HepG2 (cell line): ENCODE results near the gene PLEKHG2.

Experiments
- CTCF ChIP-seq: sonication (generic); formaldehyde crosslinking; IDR thresholded peaks from 2 replicates; pipeline ENCODE4 v1.5.0; 2020; ENCODE audit warnings: mild to moderate bottlenecking, missing genetic modification reagents, moderate library complexity
- EP300 ChIP-seq, 3 experiments: sonication (generic) in 1 of 3; formaldehyde crosslinking in 1 of 3; IDR thresholded peaks; 2 replicates each; pipeline versions ENCODE4 v1.5.1 to v1.6.1; 2011 to 2020; ENCODE audit warnings: low read depth in 2 of 3, low read length in 2 of 3, borderline replicate concordance in 1 of 3, improper control_type of control experiment in 1 of 3, mild to moderate bottlenecking in 1 of 3, missing genetic modification reagents in 1 of 3, moderate library complexity in 1 of 3
- NFRKB ChIP-seq: fragments of 450-650 bp; IDR thresholded peaks from 2 replicates; pipeline ENCODE4 v1.6.1; 2017
- POLR2A ChIP-seq, 2 experiments: IDR thresholded peaks; 2 replicates each; pipeline ENCODE4 v1.6.1; 2011; ENCODE audit warnings: low read depth in 2 of 2, low read length in 2 of 2, mild to moderate bottlenecking in 1 of 2, moderate library complexity in 1 of 2; ENCODE audit not compliant: insufficient read depth in 1 of 2
- SALL2 ChIP-seq: sonication (generic); formaldehyde crosslinking; IDR thresholded peaks from 2 replicates; pipeline ENCODE4 v1.8.1; 2023; ENCODE audit warnings: mild to moderate bottlenecking, missing genetic modification reagents, inconsistent platforms
- ZBTB44 ChIP-seq: sonication (generic); formaldehyde crosslinking; IDR thresholded peaks from 2 replicates; pipeline ENCODE4 v1.4.0; 2020; ENCODE audit warnings: missing genetic modification reagents
- ZFP41 ChIP-seq: sonication (generic); formaldehyde crosslinking; IDR thresholded peaks from 2 replicates; pipeline ENCODE4 v1.4.0; 2020; ENCODE audit warnings: mild to moderate bottlenecking, missing genetic modification reagents, borderline replicate concordance

- TF ChIP-seq POLR2A (IDR thresholded peaks at IDR 0.05; ENCODE audit: insufficient read depth in 1 of 2, low read depth in 2 of 2, low read length in 2 of 2) (no peak), CTCF (CRISPR knock-in tag) (no peak), ZFP41 (CRISPR knock-in tag) (no peak), EP300 (IDR thresholded peaks at IDR 0.05; ENCODE audit: low read depth in 2 of 2, low read length in 2 of 2) (no peak), EP300 (CRISPR knock-in tag; IDR thresholded peaks at IDR 0.05; ENCODE audit: borderline replicate concordance) (no peak), NFRKB (no peak), ZBTB44 (CRISPR knock-in tag) (no peak), SALL2 (no peak)
Observed at GRCh38 chr19:39412867-39413271, 400 bp downstream of the PLEKHG2 start.
